SK-N-SH (cell line): ENCODE results near the gene SH2B3. TPM values are rescaled to one million over a fixed set of nuclear protein-coding genes. Genes with fewer than 3 reads are reported as not detected.

Experiments
- CTCF ChIA-PET: fragments of 300-600, 350-600 bp; formaldehyde crosslinking; extraction: SDS; loops from one replicate; lab custom pipeline; 2021; lab: Yijun Ruan, JAX
- POLR2A ChIA-PET: fragments of 350-600 bp; sonication (Branson Sonifier 250); formaldehyde crosslinking; extraction: SDS; loops from one replicate; lab custom pipeline; 2020; ENCODE audit warnings: antibody characterized with exemption, inconsistent platforms; lab: Yijun Ruan, JAX
- DNase-seq: peaks from one replicate; pipeline ENCODE4 v3.0.0; 2012
- H2AFZ ChIP-seq: fragments of 200-600 bp; sonication (generic); 2 replicates; pipeline ENCODE4 v1.8.1; 2016; ENCODE audit warnings: antibody characterized with exemption, mild to moderate bottlenecking, low read depth
- H3F3A ChIP-seq: fragments of 200-600 bp; sonication (generic); replicated peaks from 2 replicates; pipeline ENCODE3; 2016; ENCODE audit warnings: antibody characterized with exemption, mild to moderate bottlenecking; ENCODE audit not compliant: insufficient read depth
- H3K27ac ChIP-seq, 2 experiments: fragments of 200-500 bp in 1 of 2; fragments of 200-600 bp in 1 of 2; sonication (Bioruptor generic) in 1 of 2; sonication (generic), shearing (Covaris generic) in 1 of 2; 2 replicates each; pipeline versions ENCODE4 v1.5.1 to v1.6.1; 2014 to 2016; ENCODE audit warnings: low read depth in 2 of 2, inconsistent platforms in 1 of 2, low read length in 1 of 2, mild to moderate bottlenecking in 1 of 2, mixed read lengths in 1 of 2
- H3K27me3 ChIP-seq: fragments of 200-600 bp; sonication (generic), shearing (Covaris generic); 2 replicates; pipeline ENCODE4 v1.6.1; 2016; ENCODE audit warnings: mixed run types; ENCODE audit not compliant: insufficient read depth
- H3K36me3 ChIP-seq, 2 experiments: fragments of 200-500 bp in 1 of 2; fragments of 200-600 bp in 1 of 2; sonication (Bioruptor generic) in 1 of 2; sonication (generic) in 1 of 2; replicated peaks in 1 of 2; 2 replicates each; pipeline versions ENCODE3 to v1.5.1; 2014 to 2016; ENCODE audit warnings: low read length in 1 of 2, mild to moderate bottlenecking in 1 of 2; ENCODE audit not compliant: insufficient read depth in 2 of 2, control insufficient read depth in 1 of 2
- H3K4me1 ChIP-seq, 2 experiments: fragments of 200-500 bp in 1 of 2; fragments of 200-600 bp in 1 of 2; sonication (Bioruptor generic) in 1 of 2; sonication (generic), shearing (Covaris generic) in 1 of 2; 2 replicates each; pipeline versions ENCODE4 v1.5.1 to v1.6.1; 2014 to 2016; ENCODE audit warnings: low read depth in 1 of 2, low read length in 1 of 2, mixed run types in 1 of 2; ENCODE audit not compliant: insufficient read depth in 2 of 2, control insufficient read depth in 1 of 2
- H3K4me2 ChIP-seq: fragments of 200-600 bp; sonication (generic), shearing (Covaris generic); 2 replicates; pipeline ENCODE4 v1.6.1; 2017; ENCODE audit warnings: mixed run types
- H3K4me3 ChIP-seq, 2 experiments: fragments of 200-500 bp in 1 of 2; fragments of 200-600 bp in 1 of 2; sonication (Bioruptor generic) in 1 of 2; sonication (generic), shearing (Covaris generic) in 1 of 2; 2 replicates each; pipeline versions ENCODE4 v1.5.1 to v1.8.1; 2014 to 2016; ENCODE audit warnings: low read depth in 2 of 2, inconsistent platforms in 1 of 2, low read length in 1 of 2, mild to moderate bottlenecking in 1 of 2, mixed read lengths in 1 of 2, moderate library complexity in 1 of 2
- H3K79me2 ChIP-seq: fragments of 200-600 bp; sonication (generic); 2 replicates; pipeline ENCODE4 v1.8.1; 2017; ENCODE audit warnings: mild to moderate bottlenecking; ENCODE audit not compliant: insufficient read depth
- H3K9ac ChIP-seq: fragments of 200-600 bp; sonication (generic); 2 replicates; pipeline ENCODE4 v1.6.1; 2017; ENCODE audit warnings: mixed run types
- H3K9me2 ChIP-seq: fragments of 200-600 bp; sonication (generic); 2 replicates; pipeline ENCODE4 v1.6.1; 2017; ENCODE audit warnings: mixed run types
- H3K9me3 ChIP-seq: fragments of 200-600 bp; sonication (generic); 2 replicates; pipeline ENCODE4 v1.6.1; 2017; ENCODE audit warnings: mixed run types, mild to moderate bottlenecking, moderate library complexity
- H4K20me1 ChIP-seq: fragments of 200-600 bp; sonication (generic); 2 replicates; pipeline ENCODE4 v1.6.1; 2017; ENCODE audit warnings: mild to moderate bottlenecking, mixed run types; ENCODE audit not compliant: insufficient read depth
- CHD2 ChIP-seq: fragments of 150-350 bp; IDR thresholded peaks from 2 replicates; pipeline ENCODE4 v1.6.1; 2018; ENCODE audit warnings: low read length; ENCODE audit not compliant: partially characterized antibody
- CTCF ChIP-seq: fragments of 200-600 bp; sonication (generic); IDR thresholded peaks from 2 replicates; pipeline ENCODE4 v1.6.1; 2017; ENCODE audit warnings: antibody characterized with exemption, mild to moderate bottlenecking, moderate library complexity
- ELF1 ChIP-seq: IDR thresholded peaks from 2 replicates; pipeline ENCODE4 v1.4.0; 2012
- FOXJ3 ChIP-seq: sonication (generic); formaldehyde crosslinking; IDR thresholded peaks from 2 replicates; pipeline ENCODE4 v1.5.1; 2020; ENCODE audit warnings: mild to moderate bottlenecking, missing genetic modification reagents
- FOXM1 ChIP-seq: IDR thresholded peaks from 2 replicates; pipeline ENCODE4 v1.4.0; 2012; ENCODE audit warnings: low read depth, mild to moderate bottlenecking
- GABPA ChIP-seq: IDR thresholded peaks from 2 replicates; pipeline ENCODE4 v1.4.0; 2012; ENCODE audit warnings: low read depth, mild to moderate bottlenecking
- GATA2 ChIP-seq: sonication (generic); formaldehyde crosslinking; IDR thresholded peaks from 2 replicates; pipeline ENCODE4 v1.5.0; 2020; ENCODE audit warnings: mild to moderate bottlenecking, missing genetic modification reagents
- JUND ChIP-seq: IDR thresholded peaks from 2 replicates; pipeline ENCODE4 v1.4.0; 2012
- MXI1 ChIP-seq: IDR thresholded peaks from 2 replicates; pipeline ENCODE4 v1.6.1; 2012; ENCODE audit warnings: mild to moderate bottlenecking, low read depth, low read length, improper control_type of control experiment
- NRF1 ChIP-seq: IDR thresholded peaks from 2 replicates; pipeline ENCODE4 v1.6.1; 2012; ENCODE audit warnings: low read depth, mild to moderate bottlenecking, low read length
- POLR2AphosphoS5 ChIP-seq: IDR thresholded peaks from 2 replicates; pipeline ENCODE4 v1.6.1; 2012; ENCODE audit warnings: low read depth, low read length
- RCOR1 ChIP-seq: fragments of 150-350 bp; IDR thresholded peaks from 2 replicates; pipeline ENCODE4 v1.6.1; 2017; ENCODE audit warnings: antibody characterized with exemption, low read length
- RXRA ChIP-seq: IDR thresholded peaks from 2 replicates; pipeline ENCODE4 v1.4.0; 2012; ENCODE audit warnings: low read depth, mild to moderate bottlenecking, borderline replicate concordance
- SIN3A ChIP-seq: IDR thresholded peaks from 2 replicates; pipeline ENCODE4 v1.6.1; 2012; ENCODE audit warnings: low read depth, mild to moderate bottlenecking, low read length, moderate library complexity, borderline replicate concordance
- SMC3 ChIP-seq: IDR thresholded peaks from 2 replicates; pipeline ENCODE4 v1.6.1; 2012; ENCODE audit warnings: low read depth, low read length, improper control_type of control experiment
- USF1 ChIP-seq: IDR thresholded peaks from 2 replicates; pipeline ENCODE4 v1.4.0; 2012; ENCODE audit warnings: low read depth, borderline replicate concordance
- WGBS: methylation state at CpG from one replicate; pipeline ENCODE4 v1.1.6; 2017; ENCODE audit warnings: low lambda C conversion rate; 5-methylcytosine and 5-hydroxymethylcytosine counted together
- polyA plus RNA-seq, 3 experiments: library from polyadenylated mRNA; depleted of rRNA; stranded (reverse); fragments of >200 nt; gene quantifications; 2 replicates each; pipeline ENCODE4 v1.2.3, GENCODE V29; 2012
- TF ChIP-seq, protein P1 (sequence below): IDR thresholded peaks from 2 replicates; pipeline ENCODE4 v1.4.0; 2012; ENCODE audit warnings: low read depth
- TF ChIP-seq, protein P2 (sequence below): fragments of 150-350 bp; IDR thresholded peaks from 2 replicates; pipeline ENCODE4 v1.6.1; 2017; ENCODE audit warnings: antibody characterized with exemption, low read length, low read depth, borderline replicate concordance

Gene SH2B3
- polyA plus RNA-seq, 1 of the 3 experiments (the other 2 are of a cell fraction), result 15.6 TPM

- peaks cover 45% of the 10 kb centered on the region for H3K79me2 ChIP-seq
- H2AFZ ChIP-seq, result peak overlapping the region; percentile 88; the same call in 1 of the 2 replicates
- no peaks in the 10 kb centered on the region for H3K27me3 ChIP-seq
- H3K4me1 ChIP-seq, result peaks cover 32 to 37% of the 10 kb centered on the region in 2 experiments; a peak in 3 of 4 replicates
- H3K36me3 ChIP-seq, result no peaks in the 10 kb centered on the region
- H3K9me2 ChIP-seq, result no peaks in the 10 kb centered on the region
- ChIA-PET POLR2A (no interaction called here), CTCF (interaction anchor here (0.7 to 19.6 kb wide), 6 partner anchors 9 to 349 kb away, joined by 3 to 618 read pairs (median 4); no protein-coding TSS in a partner anchor)
- no peak overlapping the region; a peak in 1 of 4 replicates for H3K27ac ChIP-seq
- H3F3A ChIP-seq, result peaks cover 28% of the 10 kb centered on the region
- peak; percentile 99 for DNase-seq
- TF ChIP-seq GATA2 (0 out of 2 replicates have a peak, but pooled peaks have one; percentile 45), MXI1 (peak; percentile 38), SIN3A (peak; percentile 3; the same call in 1 of the 2 replicates), FOXM1 (no peak), CTCF (peak; percentile 58), RXRA (no peak), NRF1 (peak; percentile 4; the same call in 1 of the 2 replicates), GABPA (no peak), RCOR1 (no peak), USF1 (peak; percentile 80), ELF1 (no peak), CHD2 (no peak), POLR2AphosphoS5 (peak; percentile 49), JUND (no peak), SMC3 (no peak), FOXJ3 (CRISPR knock-in tag) (no peak)
- TF ChIP-seq, protein P1, sequence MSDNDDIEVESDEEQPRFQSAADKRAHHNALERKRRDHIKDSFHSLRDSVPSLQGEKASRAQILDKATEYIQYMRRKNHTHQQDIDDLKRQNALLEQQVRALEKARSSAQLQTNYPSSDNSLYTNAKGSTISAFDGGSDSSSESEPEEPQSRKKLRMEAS, result peak; percentile 47; the same call in 1 of the 2 replicates
- TF ChIP-seq, protein P2, sequence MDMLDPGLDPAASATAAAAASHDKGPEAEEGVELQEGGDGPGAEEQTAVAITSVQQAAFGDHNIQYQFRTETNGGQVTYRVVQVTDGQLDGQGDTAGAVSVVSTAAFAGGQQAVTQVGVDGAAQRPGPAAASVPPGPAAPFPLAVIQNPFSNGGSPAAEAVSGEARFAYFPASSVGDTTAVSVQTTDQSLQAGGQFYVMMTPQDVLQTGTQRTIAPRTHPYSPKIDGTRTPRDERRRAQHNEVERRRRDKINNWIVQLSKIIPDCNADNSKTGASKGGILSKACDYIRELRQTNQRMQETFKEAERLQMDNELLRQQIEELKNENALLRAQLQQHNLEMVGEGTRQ, result peak; percentile 63
- no peak overlapping the region; the same call in 1 of the 2 replicates for H3K9ac ChIP-seq
- no peaks in the 10 kb centered on the region for H3K9me3 ChIP-seq
- peak overlapping the region; percentile 92 for H3K4me3 ChIP-seq
- 0 out of 2 replicates have a peak, but pooled peaks cover 3% of the 10 kb centered on the region for H4K20me1 ChIP-seq
- peak overlapping the region; percentile 72 for H3K4me2 ChIP-seq
- under 1% methylated on average over 13 of the region's 59 CpGs for WGBS
Observed at GRCh38 chr12:111405149-111405858, 419 bp upstream of the SH2B3 start.
